ENCODE measurements around the gene SEMA4A.

The SEMA4A gene

GRCh38 chr1:156144742-156145141 lies 8.6 kb upstream of the SEMA4A start:
- Histone ChIP-seq H3K27ac (ENCODE audit: low read length) (no peak overlapping the region), H3K27me3 (ENCODE audit: low read depth, low read length) (no peaks in the 10 kb centered on the region), H3K9me3 (ENCODE audit: control insufficient read depth in 1 of 2, low read length in 2 of 2) (no peaks in the 10 kb centered on the region), H3K4me1 (ENCODE audit: control insufficient read depth in 1 of 2, insufficient read depth in 2 of 2, low read length in 2 of 2) (peaks cover 14 to 37% of the 10 kb centered on the region in 2 donors), H3K36me3 (ENCODE audit: control insufficient read depth in 1 of 2, insufficient read depth in 2 of 2, low read length in 2 of 2) (peaks cover 4 to 8% of the 10 kb centered on the region in 2 donors), H3K4me3 (ENCODE audit: low read depth in 1 of 2, low read length in 2 of 2) (no peak overlapping the region)

GRCh38 chr1:156145650-156146019 lies 7.8 kb upstream of the SEMA4A start:
- no peaks in the 10 kb centered on the region for H3K9me3 ChIP-seq (ENCODE audit: control insufficient read depth in 1 of 2, low read length in 2 of 2)
- no peak overlapping the region for H3K27ac ChIP-seq (ENCODE audit: low read length)
- H3K27me3 ChIP-seq (ENCODE audit: low read depth, low read length): no peaks in the 10 kb centered on the region
- peaks cover 0 to 4% of the 10 kb centered on the region in 2 donors for H3K36me3 ChIP-seq (ENCODE audit: control insufficient read depth in 1 of 2, insufficient read depth in 2 of 2, low read length in 2 of 2)
- peaks cover 14 to 28% of the 10 kb centered on the region in 2 donors for H3K4me1 ChIP-seq (ENCODE audit: control insufficient read depth in 1 of 2, insufficient read depth in 2 of 2, low read length in 2 of 2)
- H3K4me3 ChIP-seq (ENCODE audit: low read depth in 1 of 2, low read length in 2 of 2): no peak overlapping the region

DNA sequence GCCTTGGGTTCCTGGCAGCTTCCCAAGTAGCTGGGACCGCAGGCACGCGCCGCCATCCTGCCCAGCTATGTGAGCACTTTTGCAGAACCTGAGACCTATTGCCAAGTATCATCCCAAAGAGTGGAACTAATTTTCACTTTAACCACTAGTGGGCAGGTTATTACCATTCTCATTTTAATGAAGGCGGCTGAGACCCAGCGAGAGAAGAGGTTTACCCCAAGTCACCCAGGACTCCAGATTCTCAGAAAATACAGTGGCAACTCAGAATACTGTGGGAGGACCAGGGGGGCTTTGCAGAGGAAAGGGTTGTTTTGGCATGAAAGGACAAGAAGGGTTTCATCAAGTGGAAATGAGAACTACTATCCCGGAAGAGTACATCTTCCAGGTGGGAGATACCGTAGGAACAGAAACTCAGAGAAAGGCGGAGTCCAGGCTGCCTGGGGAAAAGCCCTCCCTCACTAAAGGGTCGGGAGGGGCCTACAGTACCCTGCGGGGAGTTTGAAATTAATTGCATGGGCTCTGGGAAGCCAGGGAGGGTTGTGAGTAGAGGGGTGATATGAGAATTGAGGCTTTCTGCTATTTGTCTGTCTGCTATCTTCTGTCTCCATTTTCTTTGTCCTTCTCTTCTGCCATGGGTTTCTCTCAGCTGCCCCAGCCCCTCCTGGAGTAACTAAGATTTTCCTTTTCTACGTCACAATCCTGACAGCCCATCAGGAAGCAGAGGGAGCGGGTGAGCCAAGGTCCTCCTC lies 7.2 kb upstream of the SEMA4A start:
- Histone ChIP-seq H3K36me3 (ENCODE audit: control insufficient read depth in 1 of 2, insufficient read depth in 2 of 2, low read length in 2 of 2) (no peaks in the 10 kb centered on the region), H3K9me3 (ENCODE audit: control insufficient read depth in 1 of 2, low read length in 2 of 2) (no peaks in the 10 kb centered on the region), H3K27ac (ENCODE audit: low read length) (no peak overlapping the region), H3K4me3 (ENCODE audit: low read depth in 1 of 2, low read length in 2 of 2) (peak overlapping the region in 1 of 2 donors; percentile 31), H3K4me1 (ENCODE audit: control insufficient read depth in 1 of 2, insufficient read depth in 2 of 2, low read length in 2 of 2) (peaks cover 14 to 22% of the 10 kb centered on the region in 2 donors), H3K27me3 (ENCODE audit: low read depth, low read length) (no peaks in the 10 kb centered on the region)

DNA sequence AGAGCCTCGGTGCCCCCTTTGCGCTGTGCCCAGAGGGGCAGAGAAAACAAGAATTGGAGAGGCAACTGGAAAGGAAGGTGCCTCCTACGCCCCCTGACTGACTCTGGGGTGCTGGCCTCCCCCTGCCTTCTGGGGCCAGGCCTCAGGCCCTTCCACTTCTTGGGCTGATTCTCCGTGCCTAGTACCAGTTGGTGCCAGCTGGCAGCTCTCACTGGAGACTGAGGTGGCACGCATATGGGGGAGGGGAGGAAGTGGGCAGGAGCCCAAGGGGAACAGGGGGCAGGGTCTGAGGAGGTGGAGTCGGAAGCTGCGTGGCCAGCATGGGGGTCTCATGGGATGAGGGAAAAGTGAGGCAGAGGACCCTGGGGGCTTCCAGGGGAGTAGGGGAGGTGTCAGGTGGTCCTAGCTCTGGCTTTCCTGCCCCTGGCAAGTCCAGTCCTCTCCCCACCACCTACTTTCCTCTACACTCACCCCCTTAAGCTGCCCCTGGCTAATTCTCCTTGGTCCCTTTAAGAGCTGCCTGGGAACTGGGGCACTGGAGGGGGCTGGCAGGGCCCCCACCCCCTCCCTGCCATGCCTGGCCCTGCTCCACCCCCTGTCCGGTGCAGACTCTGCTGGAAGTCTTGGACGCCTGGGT lies 6.5 kb upstream of the SEMA4A start:
- peak overlapping the region in 1 of 2 donors; percentile 31 for H3K4me3 ChIP-seq (ENCODE audit: low read depth in 1 of 2, low read length in 2 of 2)
- H3K27ac ChIP-seq (ENCODE audit: low read length): no peak overlapping the region

GRCh38 chr1:156148216-156148615 lies 5.2 kb upstream of the SEMA4A start:
- no peak overlapping the region for H3K4me3 ChIP-seq (ENCODE audit: low read depth in 1 of 2, low read length in 2 of 2)
- no peaks in the 10 kb centered on the region for H3K36me3 ChIP-seq (ENCODE audit: control insufficient read depth in 1 of 2, insufficient read depth in 2 of 2, low read length in 2 of 2)
- no peaks in the 10 kb centered on the region for H3K9me3 ChIP-seq (ENCODE audit: control insufficient read depth in 1 of 2, low read length in 2 of 2)
- no peaks in the 10 kb centered on the region for H3K27me3 ChIP-seq (ENCODE audit: low read depth, low read length)
- peaks cover 14 to 19% of the 10 kb centered on the region in 2 donors for H3K4me1 ChIP-seq (ENCODE audit: control insufficient read depth in 1 of 2, insufficient read depth in 2 of 2, low read length in 2 of 2)
- no peak overlapping the region for H3K27ac ChIP-seq (ENCODE audit: low read length)

More for the DNA sequence above, 6.5 kb upstream of the SEMA4A start:
- Histone ChIP-seq H3K4me1 (ENCODE audit: control insufficient read depth in 1 of 2, insufficient read depth in 2 of 2, low read length in 2 of 2) (peaks cover 14 to 19% of the 10 kb centered on the region in 2 donors), H3K36me3 (ENCODE audit: control insufficient read depth in 1 of 2, insufficient read depth in 2 of 2, low read length in 2 of 2) (no peaks in the 10 kb centered on the region), H3K27me3 (ENCODE audit: low read depth, low read length) (no peaks in the 10 kb centered on the region), H3K9me3 (ENCODE audit: control insufficient read depth in 1 of 2, low read length in 2 of 2) (no peaks in the 10 kb centered on the region)

DNA sequence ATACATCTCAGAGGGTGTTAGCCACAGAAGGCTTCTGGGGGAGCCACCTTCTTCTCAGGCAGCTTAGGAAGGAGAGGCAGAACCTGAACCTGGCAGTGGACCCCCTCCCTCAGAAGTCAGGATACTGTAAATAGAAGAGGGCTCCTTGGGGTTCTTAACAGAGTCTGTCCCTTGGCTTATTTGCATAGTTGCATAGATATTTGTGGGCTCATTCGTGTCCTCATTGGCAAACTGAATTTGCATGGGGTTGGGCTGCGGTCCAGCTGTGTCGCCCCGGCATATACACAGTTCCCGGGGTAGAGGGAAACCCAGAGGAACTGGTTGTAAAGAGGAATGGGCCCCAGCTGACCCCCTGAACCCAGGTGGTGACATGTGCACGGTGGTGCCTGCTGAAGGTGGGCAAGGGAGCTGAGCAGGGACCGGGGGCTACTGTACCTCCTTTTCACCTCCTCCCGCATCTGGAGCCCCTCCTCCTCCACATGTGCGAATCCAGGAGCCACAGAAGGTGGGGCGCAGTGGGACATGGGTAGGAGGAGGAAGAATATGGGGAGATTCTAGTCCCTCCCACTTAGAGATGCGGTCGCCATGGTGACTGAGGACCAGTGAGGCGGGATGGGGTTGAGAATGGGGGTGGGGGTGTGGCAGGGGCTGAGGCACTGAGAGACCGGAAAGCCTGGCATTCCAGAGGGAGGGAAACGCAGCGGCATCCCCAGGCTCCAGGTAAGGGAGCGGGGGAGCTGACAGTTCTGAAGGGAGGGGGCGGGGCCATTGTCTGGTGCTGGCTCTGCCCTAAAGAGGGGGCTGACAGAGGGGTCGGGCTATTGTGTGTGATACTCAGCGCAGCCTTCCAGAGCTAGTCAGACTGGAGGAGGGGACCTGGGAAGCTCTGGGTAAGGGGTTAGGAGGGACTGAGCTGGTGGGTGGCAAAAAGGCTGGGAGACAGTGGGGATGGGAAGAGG lies 3.7 kb upstream of the SEMA4A start:
- peaks cover 13 to 14% of the 10 kb centered on the region in 2 donors for H3K4me1 ChIP-seq (ENCODE audit: control insufficient read depth in 1 of 2, insufficient read depth in 2 of 2, low read length in 2 of 2)
- no peak overlapping the region for H3K4me3 ChIP-seq (ENCODE audit: low read depth in 1 of 2, low read length in 2 of 2)
- no peak overlapping the region for H3K27ac ChIP-seq (ENCODE audit: low read length)

GRCh38 chr1:156150333-156151011 lies 2.9 kb upstream of the SEMA4A start:
- Histone ChIP-seq H3K27ac (ENCODE audit: low read length) (no peak overlapping the region), H3K27me3 (ENCODE audit: low read depth, low read length) (no peaks in the 10 kb centered on the region), H3K9me3 (ENCODE audit: control insufficient read depth in 1 of 2, low read length in 2 of 2) (no peaks in the 10 kb centered on the region), H3K4me3 (ENCODE audit: low read depth in 1 of 2, low read length in 2 of 2) (no peak overlapping the region), H3K4me1 (ENCODE audit: control insufficient read depth in 1 of 2, insufficient read depth in 2 of 2, low read length in 2 of 2) (peaks cover 13 to 14% of the 10 kb centered on the region in 2 donors), H3K36me3 (ENCODE audit: control insufficient read depth in 1 of 2, insufficient read depth in 2 of 2, low read length in 2 of 2) (no peaks in the 10 kb centered on the region)

More for the DNA sequence above, 3.7 kb upstream of the SEMA4A start:
- H3K9me3 ChIP-seq (ENCODE audit: control insufficient read depth in 1 of 2, low read length in 2 of 2): no peaks in the 10 kb centered on the region
- no peaks in the 10 kb centered on the region for H3K27me3 ChIP-seq (ENCODE audit: low read depth, low read length)
- no peaks in the 10 kb centered on the region for H3K36me3 ChIP-seq (ENCODE audit: control insufficient read depth in 1 of 2, insufficient read depth in 2 of 2, low read length in 2 of 2)

DNA sequence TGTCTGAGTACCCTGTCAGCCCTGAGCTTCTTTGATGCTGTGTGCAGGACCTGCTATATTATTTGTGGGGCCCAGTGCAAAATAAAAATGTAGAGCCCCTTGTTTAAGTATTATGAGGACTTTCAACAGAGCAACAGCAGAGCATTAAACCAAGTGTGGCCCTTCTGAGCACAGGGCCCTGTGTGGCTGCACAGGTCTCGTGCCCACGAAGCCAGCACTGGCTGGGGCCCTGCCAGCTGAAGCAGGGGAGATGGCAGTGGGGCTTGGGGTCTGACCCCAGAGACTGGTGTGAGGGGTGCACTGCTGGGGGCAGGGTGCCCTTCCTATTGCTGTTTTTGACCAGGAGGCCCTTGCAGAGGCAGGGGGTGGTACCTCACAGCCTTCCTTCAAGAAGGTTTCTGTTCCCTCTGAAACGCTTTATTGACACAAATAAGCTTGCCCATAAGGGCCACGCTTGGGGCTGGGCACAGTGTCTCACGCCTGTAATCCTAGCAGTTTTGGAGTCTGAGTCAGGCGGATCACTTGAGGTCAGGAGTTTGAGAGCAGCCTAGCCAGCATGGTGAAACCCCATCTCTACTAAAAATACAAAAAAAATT lies 2.2 kb upstream of the SEMA4A start:
- H3K27me3 ChIP-seq (ENCODE audit: low read depth, low read length): no peaks in the 10 kb centered on the region
- H3K36me3 ChIP-seq (ENCODE audit: control insufficient read depth in 1 of 2, insufficient read depth in 2 of 2, low read length in 2 of 2): no peaks in the 10 kb centered on the region
- H3K4me1 ChIP-seq (ENCODE audit: control insufficient read depth in 1 of 2, insufficient read depth in 2 of 2, low read length in 2 of 2): peaks cover 6 to 9% of the 10 kb centered on the region in 2 donors
- H3K27ac ChIP-seq (ENCODE audit: low read length): no peak overlapping the region
- H3K9me3 ChIP-seq (ENCODE audit: control insufficient read depth in 1 of 2, low read length in 2 of 2): no peaks in the 10 kb centered on the region
- no peak overlapping the region for H3K4me3 ChIP-seq (ENCODE audit: low read depth in 1 of 2, low read length in 2 of 2)

DNA sequence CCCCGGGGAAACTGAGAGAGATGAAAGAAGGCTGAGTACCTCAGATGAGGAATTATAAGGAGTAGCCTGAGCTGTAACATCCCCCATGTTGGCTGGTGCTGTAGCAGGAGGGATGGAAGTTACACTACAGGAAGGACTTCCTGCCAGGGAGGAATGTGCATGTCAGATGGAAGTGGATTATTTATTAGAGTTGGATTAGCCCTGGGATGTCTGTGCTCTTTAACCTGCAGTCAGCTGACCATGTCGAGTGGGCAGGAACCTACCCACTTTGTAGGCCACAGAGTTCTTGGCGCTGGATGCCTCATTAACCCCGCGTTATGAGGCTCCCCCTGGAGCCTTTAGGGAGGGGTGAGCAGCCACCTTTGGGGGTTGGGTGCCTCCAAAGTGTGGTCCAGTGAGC lies 757 bp upstream of the SEMA4A start:
- H3K27ac ChIP-seq (ENCODE audit: low read length): no peak overlapping the region
- H3K4me1 ChIP-seq (ENCODE audit: control insufficient read depth in 1 of 2, insufficient read depth in 2 of 2, low read length in 2 of 2): no peaks in the 10 kb centered on the region
- no peaks in the 10 kb centered on the region for H3K9me3 ChIP-seq (ENCODE audit: control insufficient read depth in 1 of 2, low read length in 2 of 2)
- no peak overlapping the region for H3K4me3 ChIP-seq (ENCODE audit: low read depth in 1 of 2, low read length in 2 of 2)
- H3K36me3 ChIP-seq (ENCODE audit: control insufficient read depth in 1 of 2, insufficient read depth in 2 of 2, low read length in 2 of 2): no peaks in the 10 kb centered on the region
- no peaks in the 10 kb centered on the region for H3K27me3 ChIP-seq (ENCODE audit: low read depth, low read length)

DNA sequence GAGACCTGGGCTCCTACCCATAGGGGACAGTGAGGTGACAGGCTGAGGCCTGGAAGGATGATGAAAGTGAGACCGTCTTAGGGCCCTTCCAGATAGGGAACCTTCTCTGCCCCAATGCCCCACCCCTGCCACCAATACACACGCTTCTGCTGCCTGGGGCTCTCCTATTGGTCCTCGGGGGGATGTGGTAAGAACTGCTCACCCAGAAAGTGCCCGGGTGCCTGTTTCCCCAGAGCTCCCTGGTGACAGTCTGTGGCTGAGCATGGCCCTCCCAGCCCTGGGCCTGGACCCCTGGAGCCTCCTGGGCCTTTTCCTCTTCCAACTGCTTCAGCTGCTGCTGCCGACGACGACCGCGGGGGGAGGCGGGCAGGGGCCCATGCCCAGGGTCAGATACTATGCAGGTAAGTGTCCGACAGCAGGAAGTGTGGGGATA lies 948 bp downstream of the SEMA4A start:
- H3K9me3 ChIP-seq (ENCODE audit: control insufficient read depth in 1 of 2, low read length in 2 of 2): no peaks in the 10 kb centered on the region
- no peaks in the 10 kb centered on the region for H3K27me3 ChIP-seq (ENCODE audit: low read depth, low read length)
- peak overlapping the region in 1 of 2 donors; percentile 15 for H3K4me3 ChIP-seq (ENCODE audit: low read depth in 1 of 2, low read length in 2 of 2)
- H3K4me1 ChIP-seq (ENCODE audit: control insufficient read depth in 1 of 2, insufficient read depth in 2 of 2, low read length in 2 of 2): no peaks in the 10 kb centered on the region
- peak overlapping the region; percentile 31 for H3K27ac ChIP-seq (ENCODE audit: low read length)
- H3K36me3 ChIP-seq (ENCODE audit: control insufficient read depth in 1 of 2, insufficient read depth in 2 of 2, low read length in 2 of 2): no peaks in the 10 kb centered on the region
